ENCODE results near the gene MED13.
A peak's percentile ranks its signal among the peaks of the same experiment; 100 is the strongest.

DNA sequence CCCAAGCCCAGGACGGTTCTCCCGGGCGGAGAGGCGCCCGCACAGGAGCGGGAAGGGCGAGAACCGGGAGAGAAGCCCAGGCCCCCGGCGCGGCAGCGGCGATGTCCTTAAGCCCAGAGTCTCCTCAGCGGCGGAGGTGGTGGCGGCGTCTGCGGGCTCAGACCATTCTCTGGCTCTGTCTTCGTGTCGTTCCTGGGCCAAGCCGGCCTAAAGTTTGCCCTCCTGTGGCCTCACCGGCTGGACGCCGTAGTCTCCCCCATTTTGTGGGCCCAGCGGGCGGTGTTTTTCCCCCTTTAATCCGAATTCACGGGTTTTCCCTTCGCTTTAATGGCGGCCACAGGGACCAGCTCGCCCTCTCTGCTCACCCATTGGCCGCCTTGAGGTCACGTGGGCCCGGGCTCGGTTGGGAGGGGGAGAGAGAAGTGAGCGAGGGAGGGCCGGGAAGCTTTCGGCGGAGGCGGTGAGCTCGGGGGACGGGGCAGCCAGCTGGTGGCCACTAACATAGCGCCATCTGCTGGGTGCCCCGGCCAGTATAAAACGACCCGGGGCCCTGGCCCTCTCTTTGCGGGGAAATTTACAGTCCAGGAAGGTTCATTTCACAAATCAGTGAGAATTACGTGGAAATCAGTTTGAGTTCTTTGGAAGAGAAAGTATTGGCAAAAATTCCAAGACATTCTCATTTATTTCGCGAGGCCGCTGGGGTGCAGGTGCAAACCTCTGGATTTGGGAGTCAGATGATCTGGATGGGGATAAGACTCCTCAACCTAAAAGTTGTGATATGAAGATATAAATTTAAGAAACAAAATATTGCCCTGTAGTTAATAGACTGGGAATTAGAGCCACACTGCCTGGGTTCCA lies 762 bp upstream of the MED13 start:
- no peak for TF ChIP-seq EZH2 (IDR thresholded peaks at IDR 0.05)
- TF ChIP-seq POLR2AphosphoS5 (IDR thresholded peaks at IDR 0.05; ENCODE audit: borderline replicate concordance, low read depth, low read length): peak; percentile 94
